Endothelial cell (in vitro differentiated cells): Measurements from ENCODE around the gene MAP2. TPM values are rescaled to one million over a fixed set of nuclear protein-coding genes. Genes with fewer than 3 reads are reported as not detected.

Experiments used
- DNase-seq: peaks from one replicate; pipeline ENCODE4 v3.0.0; 2021; ENCODE audit warnings: low spot score
- H3K27ac Mint-ChIP-seq: one replicate; pipeline ENCODE4 v1.8.0; 2021; ENCODE audit warnings: mixed read lengths, inconsistent platforms; ENCODE audit not compliant: unreplicated experiment
- H3K27me3 Mint-ChIP-seq: one replicate; pipeline ENCODE4 v1.8.0; 2021; ENCODE audit warnings: mild to moderate bottlenecking, moderate library complexity, mixed read lengths, inconsistent platforms; ENCODE audit not compliant: unreplicated experiment
- H3K36me3 Mint-ChIP-seq: one replicate; pipeline ENCODE4 v1.8.0; 2021; ENCODE audit warnings: mild to moderate bottlenecking, low read depth, mixed read lengths, inconsistent platforms; ENCODE audit not compliant: unreplicated experiment
- H3K4me1 Mint-ChIP-seq: one replicate; pipeline ENCODE4 v1.8.0; 2021; ENCODE audit warnings: mild to moderate bottlenecking, mixed read lengths, inconsistent platforms; ENCODE audit not compliant: unreplicated experiment
- H3K4me3 Mint-ChIP-seq: one replicate; pipeline ENCODE4 v1.8.0; 2021; ENCODE audit warnings: mild to moderate bottlenecking, mixed read lengths, inconsistent platforms; ENCODE audit not compliant: unreplicated experiment
- H3K9me3 Mint-ChIP-seq: one replicate; pipeline ENCODE4 v1.8.0; 2021; ENCODE audit warnings: mixed read lengths, inconsistent platforms; ENCODE audit not compliant: unreplicated experiment
- total RNA-seq: library from RNA; stranded (reverse); fragmentation: NEBNext Ultra II Directional; extraction: Animal tissue kit (Norgen Biotek cat#: 25700); gene quantifications from one replicate; pipeline ENCODE4 v1.2.1, GENCODE V29; 2021; ENCODE audit not compliant: unreplicated experiment
- TF ChIP-seq, protein P1 (sequence below): fragments of 200-600 bp; sonication (generic); IDR thresholded peaks from one replicate; pipeline ENCODE4 v1.5.0; 2021; ENCODE audit warnings: antibody characterized with exemption; ENCODE audit not compliant: unreplicated experiment

MAP2 gene
- total RNA-seq, 1 donor from 2014 or later, result 2.1 TPM

DNA sequence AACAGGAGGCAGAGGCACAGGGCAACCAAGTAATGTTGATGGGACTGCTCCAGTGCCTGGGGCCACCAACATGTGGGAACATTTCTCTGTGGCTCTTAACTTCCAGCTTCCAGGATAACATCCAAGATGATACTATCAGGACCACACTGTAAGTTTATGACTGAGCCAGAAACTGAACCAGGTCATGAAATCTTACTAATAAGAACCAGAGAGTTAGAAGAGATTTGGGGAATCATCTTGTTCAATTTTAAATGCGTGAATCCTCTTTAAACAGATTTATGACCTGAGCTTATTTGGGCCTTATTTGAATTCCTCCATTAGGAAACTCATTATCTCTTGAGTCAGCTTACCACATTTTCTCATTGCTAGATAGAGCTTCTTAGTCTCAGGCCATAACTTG lies 45.0 kb downstream of the MAP2 start:
- TF ChIP-seq, protein P1, sequence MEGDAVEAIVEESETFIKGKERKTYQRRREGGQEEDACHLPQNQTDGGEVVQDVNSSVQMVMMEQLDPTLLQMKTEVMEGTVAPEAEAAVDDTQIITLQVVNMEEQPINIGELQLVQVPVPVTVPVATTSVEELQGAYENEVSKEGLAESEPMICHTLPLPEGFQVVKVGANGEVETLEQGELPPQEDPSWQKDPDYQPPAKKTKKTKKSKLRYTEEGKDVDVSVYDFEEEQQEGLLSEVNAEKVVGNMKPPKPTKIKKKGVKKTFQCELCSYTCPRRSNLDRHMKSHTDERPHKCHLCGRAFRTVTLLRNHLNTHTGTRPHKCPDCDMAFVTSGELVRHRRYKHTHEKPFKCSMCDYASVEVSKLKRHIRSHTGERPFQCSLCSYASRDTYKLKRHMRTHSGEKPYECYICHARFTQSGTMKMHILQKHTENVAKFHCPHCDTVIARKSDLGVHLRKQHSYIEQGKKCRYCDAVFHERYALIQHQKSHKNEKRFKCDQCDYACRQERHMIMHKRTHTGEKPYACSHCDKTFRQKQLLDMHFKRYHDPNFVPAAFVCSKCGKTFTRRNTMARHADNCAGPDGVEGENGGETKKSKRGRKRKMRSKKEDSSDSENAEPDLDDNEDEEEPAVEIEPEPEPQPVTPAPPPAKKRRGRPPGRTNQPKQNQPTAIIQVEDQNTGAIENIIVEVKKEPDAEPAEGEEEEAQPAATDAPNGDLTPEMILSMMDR, result no peak
- Mint-ChIP-seq H3K27me3 (no peaks in the 10 kb centered on the region), H3K9me3 (no peaks in the 10 kb centered on the region), H3K4me3 (no peak overlapping the region), H3K4me1 (no peaks in the 10 kb centered on the region), H3K36me3 (no peaks in the 10 kb centered on the region), H3K27ac (no peak overlapping the region)
- DNase-seq, result no peak

DNA sequence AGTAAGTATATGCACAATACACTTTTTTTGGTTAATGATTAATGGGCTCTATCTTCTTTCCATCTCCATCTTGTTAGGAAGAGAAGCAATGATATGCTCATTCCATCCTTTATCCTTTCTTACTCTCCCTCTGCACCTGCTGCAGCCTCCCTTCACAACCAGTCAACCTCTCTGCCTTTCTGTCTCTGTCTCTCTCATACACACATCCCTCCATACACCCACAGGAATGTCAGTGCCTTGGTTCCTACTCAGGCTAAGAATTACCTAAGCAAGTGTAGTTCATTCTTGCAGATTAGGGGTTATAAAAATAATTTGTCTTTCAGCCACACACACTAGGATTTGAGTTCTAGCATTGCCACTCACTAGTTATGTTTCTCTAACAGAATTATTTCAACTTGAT lies 45.6 kb downstream of the MAP2 start:
- H3K4me3 Mint-ChIP-seq, result no peak overlapping the region

DNA sequence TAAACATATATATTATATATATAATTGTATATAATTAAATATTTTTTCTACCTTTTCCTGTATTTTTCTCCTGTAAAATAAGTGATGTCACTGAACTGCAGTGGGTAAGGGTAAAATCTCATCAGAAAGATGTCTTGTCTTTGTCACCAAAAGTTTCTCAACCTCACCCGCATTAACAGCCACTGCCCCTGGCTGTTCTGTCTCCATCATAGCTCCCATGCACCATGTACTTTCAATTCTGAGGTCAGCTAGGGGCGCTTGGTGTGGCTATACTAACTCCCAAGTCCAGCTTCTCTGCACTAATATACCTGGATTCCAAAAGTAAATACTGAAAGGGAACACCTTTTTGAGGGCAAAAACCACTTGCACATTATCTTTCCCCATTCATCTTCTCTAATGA lies 46.6 kb downstream of the MAP2 start:
- Mint-ChIP-seq H3K4me3 (no peak overlapping the region), H3K9me3 (no peaks in the 10 kb centered on the region), H3K36me3 (no peaks in the 10 kb centered on the region), H3K27ac (no peak overlapping the region), H3K4me1 (no peaks in the 10 kb centered on the region), H3K27me3 (no peaks in the 10 kb centered on the region)
- TF ChIP-seq, protein P1, result no peak
- no peak for DNase-seq

More for the DNA sequence above, 45.6 kb downstream of the MAP2 start:
- DNase-seq, result no peak
- Mint-ChIP-seq H3K27me3 (no peaks in the 10 kb centered on the region), H3K36me3 (no peaks in the 10 kb centered on the region), H3K4me1 (no peaks in the 10 kb centered on the region), H3K9me3 (no peaks in the 10 kb centered on the region), H3K27ac (no peak overlapping the region)
- TF ChIP-seq, protein P1, result no peak

DNA sequence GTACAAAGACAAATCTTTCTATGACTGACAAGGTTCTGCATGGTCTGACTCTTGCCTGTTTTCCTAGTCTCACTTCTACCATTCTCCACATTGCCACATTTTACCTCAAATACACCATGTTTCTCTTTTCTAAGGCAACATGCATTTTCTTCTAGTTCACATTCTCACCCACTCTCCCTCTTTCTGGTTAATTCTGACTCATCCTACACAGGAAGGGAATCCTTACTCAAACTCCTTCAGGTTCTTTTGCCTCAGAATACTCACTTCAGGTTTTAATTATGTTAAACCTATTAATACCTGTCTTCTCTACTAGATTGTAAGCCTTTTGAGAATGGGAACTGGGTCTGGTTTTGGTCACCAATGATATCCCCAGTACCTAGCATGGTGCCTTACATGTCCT lies 47.2 kb downstream of the MAP2 start:
- DNase-seq, result no peak
- no peaks in the 10 kb centered on the region for H3K9me3 Mint-ChIP-seq
- H3K36me3 Mint-ChIP-seq, result no peaks in the 10 kb centered on the region
- no peak overlapping the region for H3K4me3 Mint-ChIP-seq
- TF ChIP-seq, protein P1, result no peak
- no peak overlapping the region for H3K27ac Mint-ChIP-seq
- no peaks in the 10 kb centered on the region for H3K27me3 Mint-ChIP-seq
- no peaks in the 10 kb centered on the region for H3K4me1 Mint-ChIP-seq

DNA sequence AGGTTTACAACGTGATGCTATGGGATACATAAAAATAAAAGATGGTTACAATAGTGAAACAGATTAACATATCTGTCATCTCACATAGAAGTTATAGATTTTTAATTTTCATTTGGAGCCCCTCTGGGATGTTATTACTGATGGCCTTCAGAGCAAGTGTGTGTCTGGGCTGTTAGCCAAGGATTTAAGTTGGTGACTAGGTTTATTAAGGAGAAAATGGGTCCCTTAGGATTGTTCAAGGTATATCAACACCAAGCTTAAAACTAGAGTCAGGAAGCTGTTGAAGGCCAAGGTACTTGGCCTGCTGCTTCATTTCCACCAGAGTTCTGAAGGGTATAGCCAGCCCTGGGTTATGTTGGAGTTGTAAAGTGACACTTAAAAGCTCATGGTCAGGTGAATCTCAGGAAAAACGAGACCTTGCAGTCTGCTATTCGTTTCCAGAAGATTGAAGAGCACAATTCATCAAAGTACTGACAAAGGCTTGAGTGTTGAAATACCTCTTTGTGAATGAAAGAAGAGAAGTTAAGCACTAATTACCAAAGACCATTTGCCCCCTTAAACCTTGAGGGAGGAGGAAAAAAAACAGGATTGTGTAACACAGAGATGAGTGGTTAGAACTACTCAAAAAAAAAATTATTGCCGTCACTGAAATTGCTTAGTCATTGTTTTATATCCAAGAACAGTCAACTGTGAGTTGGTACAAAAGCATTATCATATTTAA lies 48.4 kb downstream of the MAP2 start:
- Mint-ChIP-seq H3K27ac (no peak overlapping the region), H3K36me3 (no peaks in the 10 kb centered on the region), H3K9me3 (no peaks in the 10 kb centered on the region), H3K4me1 (no peaks in the 10 kb centered on the region), H3K4me3 (no peak overlapping the region), H3K27me3 (no peaks in the 10 kb centered on the region)
- TF ChIP-seq, protein P1, result no peak
- DNase-seq, result no peak
